GM19238 (cell line): ENCODE data around the gene GALM.
"Not testable (repeated sequence)": the region's sequence is repeated elsewhere in the genome, so short reads cannot be mapped to it uniquely, and the experiment has no call there.

Experiments used
- DNase-seq: peaks from one replicate; pipeline ENCODE4 v3.0.0; 2011; ENCODE audit warnings: low spot score; ENCODE audit not compliant: insufficient read length

Gene GALM

GRCh38 chr2:38680868-38681267, 15.0 kb downstream of the GALM start:
- not testable (repeated sequence) for DNase-seq

- no peak for DNase-seq
Observed at GRCh38 chr2:38682008-38682575, 16.2 kb downstream of the GALM start.

- DNase-seq: not testable (repeated sequence)
Observed at GRCh38 chr2:38682620-38683019, 16.7 kb downstream of the GALM start.

- no peak for DNase-seq
Observed at GRCh38 chr2:38683766-38684165, 17.9 kb downstream of the GALM start.

- DNase-seq: no peak
Observed at GRCh38 chr2:38685116-38685735, 19.3 kb downstream of the GALM start.

- no peak for DNase-seq
Observed at GRCh38 chr2:38690499-38691420, 24.8 kb downstream of the GALM start.

- DNase-seq: no peak
Observed at GRCh38 chr2:38691994-38692393, 26.1 kb downstream of the GALM start.

GRCh38 chr2:38692636-38693318, 26.9 kb downstream of the GALM start:
- DNase-seq: no peak

GRCh38 chr2:38697116-38697840, 31.4 kb downstream of the GALM start:
- DNase-seq: no peak

- no peak for DNase-seq
Observed at GRCh38 chr2:38698467-38699003, 32.6 kb downstream of the GALM start.

GRCh38 chr2:38700113-38700785, 34.3 kb downstream of the GALM start:
- no peak for DNase-seq

- no peak for DNase-seq
Observed at GRCh38 chr2:38700881-38701458, 35.1 kb downstream of the GALM start.

GRCh38 chr2:38701542-38701941, 35.6 kb downstream of the GALM start:
- DNase-seq: no peak

GRCh38 chr2:38702413-38702812, 36.5 kb downstream of the GALM start:
- DNase-seq: no peak

- DNase-seq: not testable (repeated sequence)
Observed at GRCh38 chr2:38703336-38703735, 37.4 kb downstream of the GALM start.

- no peak for DNase-seq
Observed at GRCh38 chr2:38704664-38705063, 38.8 kb downstream of the GALM start.

- no peak for DNase-seq
Observed at GRCh38 chr2:38706846-38707345, 41.0 kb downstream of the GALM start.

- not testable (repeated sequence) for DNase-seq
Observed at GRCh38 chr2:38708491-38708890, 42.6 kb downstream of the GALM start.

- DNase-seq: no peak
Observed at GRCh38 chr2:38708900-38709566, 43.1 kb downstream of the GALM start.
